Nephron progenitor cell (in vitro differentiated cells): ENCODE results near the gene ABCC3.

Experiments used
- DNase-seq: peaks from one replicate; pipeline ENCODE4 v3.0.0; 2021
- H3K27ac Mint-ChIP-seq: 2 replicates; pipeline ENCODE4 v1.8.0; 2021; ENCODE audit warnings: mild to moderate bottlenecking, moderate library complexity, mixed read lengths
- H3K27me3 Mint-ChIP-seq: 2 replicates; pipeline ENCODE4 v1.8.0; 2021; ENCODE audit warnings: mild to moderate bottlenecking, low read depth, mixed read lengths; ENCODE audit not compliant: poor library complexity
- H3K36me3 Mint-ChIP-seq: 2 replicates; pipeline ENCODE4 v1.8.0; 2021; ENCODE audit warnings: low read depth, mixed read lengths
- H3K4me1 Mint-ChIP-seq: 2 replicates; pipeline ENCODE4 v1.8.0; 2021; ENCODE audit warnings: mixed read lengths
- H3K4me3 Mint-ChIP-seq: 2 replicates; pipeline ENCODE4 v1.8.0; 2021; ENCODE audit warnings: mild to moderate bottlenecking, moderate library complexity, mixed read lengths
- H3K9me3 Mint-ChIP-seq: 2 replicates; pipeline ENCODE4 v1.8.0; 2021; ENCODE audit warnings: mild to moderate bottlenecking, moderate library complexity, mixed read lengths
- TF ChIP-seq, protein P1 (sequence below): fragments of 200-600 bp; sonication (generic); IDR thresholded peaks from 2 replicates; pipeline ENCODE4 v1.5.0; 2021; ENCODE audit warnings: antibody characterized with exemption

Gene ABCC3

DNA sequence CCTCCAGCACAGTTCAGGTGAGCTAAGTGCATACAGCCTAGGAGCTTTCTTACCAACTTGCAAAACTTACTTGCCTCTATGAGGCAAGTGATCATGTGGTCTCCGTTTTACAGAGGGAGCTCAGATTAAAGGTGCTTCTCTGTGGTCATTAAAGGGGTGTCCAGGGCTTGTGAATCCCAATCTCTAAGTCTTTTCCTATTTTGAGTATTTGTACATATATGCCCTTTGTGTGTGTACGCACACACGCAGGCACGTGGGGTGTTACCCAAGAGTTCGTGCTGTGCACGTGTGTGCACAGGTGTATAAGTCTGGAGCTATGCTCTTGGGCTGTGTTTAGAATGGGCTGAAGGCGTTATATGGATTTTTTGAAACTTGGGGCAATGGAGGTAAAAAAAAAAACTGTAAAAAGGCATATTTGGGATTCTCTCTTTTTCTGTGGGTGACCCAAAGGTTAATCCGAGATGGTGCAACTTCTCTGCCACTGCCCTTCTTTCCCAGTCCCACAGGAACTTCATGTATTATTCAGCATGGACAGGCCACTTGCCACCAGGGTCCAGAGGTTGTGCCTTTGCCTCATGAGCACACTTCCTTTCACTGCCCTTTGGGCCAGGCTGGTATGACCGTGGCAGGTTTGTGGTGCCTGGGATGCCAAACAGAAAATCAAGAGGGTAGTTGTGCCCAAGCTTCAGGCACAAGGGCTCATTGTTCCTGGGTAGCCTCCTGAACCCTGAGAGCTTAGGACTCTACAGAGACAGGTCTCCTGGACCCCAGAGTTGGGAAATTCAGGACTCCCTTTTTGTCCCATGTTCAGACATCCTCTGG is 1.5 kb downstream of the ABCC3 start:
- Mint-ChIP-seq H3K9me3 (no peaks in the 10 kb centered on the region), H3K27me3 (peaks cover 86% of the 10 kb centered on the region), H3K4me3 (no peak overlapping the region), H3K36me3 (no peaks in the 10 kb centered on the region), H3K27ac (no peak overlapping the region), H3K4me1 (peaks cover 39% of the 10 kb centered on the region)
- no peak for DNase-seq
- TF ChIP-seq, protein P1, sequence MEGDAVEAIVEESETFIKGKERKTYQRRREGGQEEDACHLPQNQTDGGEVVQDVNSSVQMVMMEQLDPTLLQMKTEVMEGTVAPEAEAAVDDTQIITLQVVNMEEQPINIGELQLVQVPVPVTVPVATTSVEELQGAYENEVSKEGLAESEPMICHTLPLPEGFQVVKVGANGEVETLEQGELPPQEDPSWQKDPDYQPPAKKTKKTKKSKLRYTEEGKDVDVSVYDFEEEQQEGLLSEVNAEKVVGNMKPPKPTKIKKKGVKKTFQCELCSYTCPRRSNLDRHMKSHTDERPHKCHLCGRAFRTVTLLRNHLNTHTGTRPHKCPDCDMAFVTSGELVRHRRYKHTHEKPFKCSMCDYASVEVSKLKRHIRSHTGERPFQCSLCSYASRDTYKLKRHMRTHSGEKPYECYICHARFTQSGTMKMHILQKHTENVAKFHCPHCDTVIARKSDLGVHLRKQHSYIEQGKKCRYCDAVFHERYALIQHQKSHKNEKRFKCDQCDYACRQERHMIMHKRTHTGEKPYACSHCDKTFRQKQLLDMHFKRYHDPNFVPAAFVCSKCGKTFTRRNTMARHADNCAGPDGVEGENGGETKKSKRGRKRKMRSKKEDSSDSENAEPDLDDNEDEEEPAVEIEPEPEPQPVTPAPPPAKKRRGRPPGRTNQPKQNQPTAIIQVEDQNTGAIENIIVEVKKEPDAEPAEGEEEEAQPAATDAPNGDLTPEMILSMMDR: no peak

DNA sequence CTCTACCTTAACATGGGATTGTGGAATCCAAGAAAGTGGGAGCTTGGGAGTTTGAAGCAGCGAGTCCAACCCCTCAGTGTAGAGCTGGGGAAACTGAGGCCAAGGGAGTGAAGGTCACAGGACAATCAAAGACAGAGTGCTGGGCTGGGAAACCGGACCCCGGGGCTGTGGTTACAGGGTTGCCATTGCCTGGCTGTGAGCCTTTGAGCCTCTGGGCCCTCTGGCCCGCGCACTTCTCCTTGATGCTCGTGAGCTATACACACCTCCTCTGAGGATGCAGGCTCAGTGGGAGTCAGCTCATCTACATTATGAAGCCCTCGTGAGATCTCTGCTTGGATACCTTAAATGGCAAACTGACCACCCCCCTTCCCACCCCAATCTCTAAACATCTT is 2.1 kb downstream of the ABCC3 start:
- Mint-ChIP-seq H3K27ac (no peak overlapping the region), H3K36me3 (no peaks in the 10 kb centered on the region), H3K4me3 (no peak overlapping the region), H3K4me1 (peaks cover 39% of the 10 kb centered on the region), H3K27me3 (peaks cover 80% of the 10 kb centered on the region), H3K9me3 (no peaks in the 10 kb centered on the region)
- TF ChIP-seq, protein P1: no peak
- DNase-seq: no peak

DNA sequence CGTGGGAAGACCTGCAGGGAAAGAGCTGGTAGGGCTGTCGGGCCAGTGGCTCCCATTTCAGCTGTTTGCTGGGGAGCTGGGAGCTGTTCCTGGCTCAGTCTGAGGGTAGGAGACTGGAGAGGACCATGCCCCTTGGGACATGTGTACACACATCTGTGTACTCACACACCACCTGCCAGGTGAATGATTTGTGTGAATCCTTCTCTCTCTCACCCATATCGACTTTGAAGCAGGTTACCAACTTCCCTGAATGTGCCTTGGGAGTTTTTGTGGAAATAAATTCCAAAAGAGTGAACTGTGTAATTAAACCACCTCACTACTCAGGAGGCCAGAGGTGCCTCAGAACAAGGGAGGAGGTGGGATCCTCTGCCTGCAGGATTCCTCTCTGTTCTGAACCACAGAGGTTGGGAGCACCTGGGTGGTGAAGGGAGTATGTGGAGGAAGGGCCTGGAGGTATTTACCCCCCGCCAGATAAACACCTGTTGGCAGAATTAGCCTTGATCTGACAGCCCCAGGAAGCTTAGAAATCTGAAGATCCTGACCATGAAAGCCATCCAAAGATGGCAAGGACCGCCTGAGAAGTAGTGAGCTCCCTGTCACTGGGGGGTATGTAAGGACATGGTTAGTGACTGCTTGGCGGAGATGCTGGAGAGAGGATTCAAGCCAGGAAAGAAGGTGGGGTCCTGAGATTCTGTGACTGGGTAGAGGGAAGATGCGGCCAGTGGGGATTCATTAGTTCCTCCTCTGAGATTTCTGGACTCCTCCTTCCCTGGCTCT is 3.3 kb downstream of the ABCC3 start:
- Mint-ChIP-seq H3K4me1 (peaks cover 38% of the 10 kb centered on the region), H3K27me3 (peaks cover 67% of the 10 kb centered on the region), H3K9me3 (no peaks in the 10 kb centered on the region), H3K27ac (peak overlapping the region; percentile 72), H3K4me3 (no peak overlapping the region), H3K36me3 (no peaks in the 10 kb centered on the region)
- no peak for DNase-seq
- TF ChIP-seq, protein P1: no peak

DNA sequence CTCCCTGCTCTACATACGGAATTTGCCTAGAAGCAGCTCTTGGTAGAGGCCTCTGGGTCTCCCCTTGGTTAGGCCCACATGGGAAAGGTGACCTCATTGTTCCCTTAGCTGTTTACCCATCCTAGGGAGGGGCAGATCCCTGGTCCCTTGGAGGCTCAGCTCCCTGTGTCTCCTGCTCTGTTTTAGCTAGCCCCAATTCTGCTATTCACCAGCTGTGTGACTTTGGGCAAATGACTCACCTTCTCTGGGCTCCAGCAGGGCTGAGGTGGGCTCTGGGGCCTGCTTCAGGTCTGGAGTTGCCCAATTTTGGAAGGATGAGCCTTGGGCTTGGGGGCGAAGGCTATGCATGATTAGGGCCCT is 3.9 kb downstream of the ABCC3 start:
- TF ChIP-seq, protein P1: no peak
- no peak for DNase-seq
- no peak overlapping the region for H3K4me3 Mint-ChIP-seq
- H3K36me3 Mint-ChIP-seq: no peaks in the 10 kb centered on the region
- peaks cover 66% of the 10 kb centered on the region for H3K27me3 Mint-ChIP-seq
- no peaks in the 10 kb centered on the region for H3K9me3 Mint-ChIP-seq
- peaks cover 42% of the 10 kb centered on the region for H3K4me1 Mint-ChIP-seq
- no peak overlapping the region for H3K27ac Mint-ChIP-seq

DNA sequence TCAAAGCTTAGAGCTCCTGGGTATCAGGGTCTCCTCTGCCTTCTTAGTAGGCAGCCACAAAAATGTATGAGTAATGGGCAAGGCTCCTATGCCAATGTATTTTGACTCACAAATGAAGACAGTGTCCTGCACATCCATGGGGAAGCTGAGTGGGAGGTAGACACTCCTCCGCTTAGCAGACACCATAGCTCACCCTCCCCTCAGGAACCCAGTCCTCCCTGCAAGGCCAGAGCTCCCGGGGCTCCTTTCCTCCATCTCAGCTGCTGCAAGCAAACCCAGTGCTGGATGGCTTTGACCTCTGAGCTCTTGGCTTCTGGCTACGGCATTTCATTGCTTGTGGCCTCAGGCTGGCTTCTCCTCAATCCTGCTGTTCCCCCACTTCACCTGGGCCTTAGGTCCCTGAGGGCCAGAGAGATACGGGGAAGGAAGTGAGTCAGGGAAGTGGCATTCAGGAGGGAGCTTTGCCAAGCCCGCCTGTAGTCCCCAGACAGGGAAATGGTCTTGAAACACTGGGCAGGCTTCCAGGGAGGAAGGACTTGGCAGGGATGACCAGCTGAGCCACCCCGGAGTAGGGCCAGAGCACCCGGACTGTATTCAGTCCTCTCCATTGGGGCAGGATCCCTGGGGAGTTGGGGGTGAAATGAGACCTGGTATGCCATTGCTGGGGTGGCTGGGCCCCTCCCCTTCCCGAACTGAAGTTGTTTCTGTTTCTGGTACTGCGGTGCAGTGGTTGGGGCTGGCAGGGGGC is 4.5 kb downstream of the ABCC3 start:
- Mint-ChIP-seq H3K27ac (no peak overlapping the region), H3K4me3 (no peak overlapping the region), H3K4me1 (peaks cover 44% of the 10 kb centered on the region), H3K9me3 (no peaks in the 10 kb centered on the region), H3K27me3 (peaks cover 61% of the 10 kb centered on the region), H3K36me3 (no peaks in the 10 kb centered on the region)
- TF ChIP-seq, protein P1: no peak
- no peak for DNase-seq
